GM23338 (cell line): ENCODE data around the gene RTKN2. TPM values are rescaled to one million over a fixed set of nuclear protein-coding genes. Genes with fewer than 3 reads are reported as not detected.

Source experiments
- ATAC-seq: fragments of 200-7000 bp; cut with Tn5 transposase; 3 replicates; pipeline ENCODE4 v1.9.1; 2020
- DNase-seq: peaks from one replicate; pipeline ENCODE4 v3.0.0-alpha.2; 2015; ENCODE audit warnings: low spot score
- H2AFZ ChIP-seq: fragments of 200-600 bp; sonication (generic); 2 replicates; pipeline ENCODE4 v1.8.0; 2016; ENCODE audit warnings: antibody characterized with exemption, mild to moderate bottlenecking, moderate library complexity
- H3F3A ChIP-seq: fragments of 200-600 bp; sonication (generic); replicated peaks from 2 replicates; pipeline ENCODE4 v1.8.0; 2017; ENCODE audit warnings: antibody characterized with exemption, mixed run types, low read depth
- H3K27ac ChIP-seq: fragments of 200-600 bp; sonication (generic); 2 replicates; pipeline ENCODE4 v1.6.1; 2016; ENCODE audit warnings: low read depth
- H3K27me3 ChIP-seq: fragments of 200-600 bp; sonication (generic); 2 replicates; pipeline ENCODE4 v1.8.0; 2016; ENCODE audit warnings: mild to moderate bottlenecking, mixed run types, moderate library complexity; ENCODE audit not compliant: insufficient read depth
- H3K36me3 ChIP-seq: fragments of 200-600 bp; sonication (generic); 2 replicates; pipeline ENCODE4 v1.8.0; 2016; ENCODE audit warnings: mild to moderate bottlenecking; ENCODE audit not compliant: insufficient read depth
- H3K4me1 ChIP-seq: fragments of 200-600 bp; sonication (generic); 2 replicates; pipeline ENCODE4 v1.8.0; 2016; ENCODE audit warnings: mild to moderate bottlenecking, moderate library complexity; ENCODE audit not compliant: insufficient read depth
- H3K4me2 ChIP-seq: fragments of 200-600 bp; sonication (generic); 2 replicates; pipeline ENCODE4 v1.7.1; 2017; ENCODE audit warnings: mixed run types
- H3K4me3 ChIP-seq: fragments of 200-600 bp; sonication (generic); 2 replicates; pipeline ENCODE4 v1.6.1; 2016; ENCODE audit warnings: mixed run types
- H3K79me2 ChIP-seq: fragments of 200-600 bp; sonication (generic); replicated peaks from 2 replicates; pipeline ENCODE4 v1.8.0; 2017; ENCODE audit warnings: mild to moderate bottlenecking; ENCODE audit not compliant: insufficient read depth
- H3K9me2 ChIP-seq: fragments of 200-600 bp; sonication (generic); 2 replicates; pipeline ENCODE4 v1.8.0; 2017; ENCODE audit not compliant: insufficient read depth
- H4K20me1 ChIP-seq: fragments of 200-600 bp; sonication (generic); replicated peaks from 2 replicates; pipeline ENCODE4 v1.8.0; 2017; ENCODE audit warnings: mild to moderate bottlenecking; ENCODE audit not compliant: insufficient read depth
- H3K27ac Mint-ChIP-seq: 2 replicates; pipeline ENCODE4 v1.8.0; 2020; ENCODE audit warnings: inconsistent platforms, mild to moderate bottlenecking, moderate library complexity, mixed read lengths
- H3K27me3 Mint-ChIP-seq: 3 replicates; pipeline ENCODE4 v1.8.0; 2022; ENCODE audit warnings: low read depth, mild to moderate bottlenecking, moderate library complexity, mixed read lengths, inconsistent platforms; ENCODE audit not compliant: insufficient read depth, poor library complexity
- H3K36me3 Mint-ChIP-seq: 3 replicates; pipeline ENCODE4 v1.8.0; 2021; ENCODE audit warnings: low read depth, mild to moderate bottlenecking, inconsistent platforms, moderate library complexity, mixed read lengths
- H3K4me1 Mint-ChIP-seq: 3 replicates; pipeline ENCODE4 v1.8.0; 2020; ENCODE audit warnings: mild to moderate bottlenecking, inconsistent platforms, mixed read lengths
- H3K4me3 Mint-ChIP-seq: 3 replicates; pipeline ENCODE4 v1.8.0; 2021; ENCODE audit warnings: moderate library complexity, mild to moderate bottlenecking, inconsistent platforms, mixed read lengths
- H3K9me3 Mint-ChIP-seq: 3 replicates; pipeline ENCODE4 v1.8.0; 2020; ENCODE audit warnings: moderate library complexity, mild to moderate bottlenecking, inconsistent platforms, mixed read lengths
- CREB1 ChIP-seq: fragments of 250-450 bp; sonication (Bioruptor Pico); IDR thresholded peaks from 2 replicates; pipeline ENCODE4 v1.5.0; 2020; ENCODE audit warnings: low read depth, mild to moderate bottlenecking, moderate library complexity
- ETS1 ChIP-seq: IDR thresholded peaks from 2 replicates; pipeline ENCODE4 v1.6.1; 2016; ENCODE audit warnings: antibody characterized with exemption
- EZH2 ChIP-seq: fragments of 200-600 bp; sonication (generic); IDR thresholded peaks from one replicate; pipeline ENCODE4 v1.8.0; 2017; ENCODE audit warnings: antibody characterized with exemption, mild to moderate bottlenecking, low read depth; ENCODE audit not compliant: unreplicated experiment
- EZH2phosphoT487 ChIP-seq: fragments of 200-600 bp; sonication (generic); IDR thresholded peaks from one replicate; pipeline ENCODE4 v1.8.1; 2018; ENCODE audit warnings: antibody characterized with exemption; ENCODE audit not compliant: unreplicated experiment
- JUNB ChIP-seq: IDR thresholded peaks from one replicate; pipeline ENCODE4 v1.6.1; 2016; ENCODE audit warnings: antibody characterized with exemption; ENCODE audit not compliant: unreplicated experiment
- NANOG ChIP-seq: IDR thresholded peaks from 2 replicates; pipeline ENCODE4 v1.6.1; 2016; ENCODE audit warnings: antibody characterized with exemption, borderline replicate concordance
- POLR2AphosphoS5 ChIP-seq: IDR thresholded peaks from 2 replicates; pipeline ENCODE4 v1.6.1; 2016; ENCODE audit warnings: antibody characterized with exemption, low read depth
- REST ChIP-seq: IDR thresholded peaks from one replicate; pipeline ENCODE4 v1.6.1; 2018; ENCODE audit warnings: antibody characterized with exemption; ENCODE audit not compliant: unreplicated experiment
- STAT1 ChIP-seq: IDR thresholded peaks from one replicate; pipeline ENCODE4 v1.6.1; 2016; ENCODE audit warnings: antibody characterized with exemption; ENCODE audit not compliant: unreplicated experiment
- ZNF114 ChIP-seq: fragments of 250-450 bp; sonication (Bioruptor Pico); IDR thresholded peaks from 2 replicates; pipeline ENCODE4 v1.5.0; 2020; ENCODE audit warnings: mild to moderate bottlenecking, moderate library complexity
- ZNF331 ChIP-seq: fragments of 250-450 bp; sonication (Bioruptor Pico); IDR thresholded peaks from 2 replicates; pipeline ENCODE4 v1.5.0; 2020; ENCODE audit warnings: low read depth, mild to moderate bottlenecking, moderate library complexity
- polyA plus RNA-seq: library from polyadenylated mRNA; unstranded; fragments of >200 nt; fragmentation: Nextera tagmentation; extraction: Ambion mirVana; gene quantifications from 2 replicates; pipeline ENCODE4 v1.2.1, GENCODE V29; 2016
- total RNA-seq: library from RNA; depleted of rRNA; stranded (reverse); fragments of >200 nt; shearing (Covaris generic); gene quantifications from 2 replicates; pipeline ENCODE4 v1.2.3, GENCODE V29; 2014
- TF ChIP-seq, protein P1 (sequence below), 2 experiments: fragments of 200-600 bp in 1 of 2; sonication (generic) in 1 of 2; conservative IDR thresholded peaks; 2 replicates each; pipeline versions ENCODE4 v1.5.1 to v1.6.1; 2016 to 2017; ENCODE audit warnings: antibody characterized with exemption in 2 of 2, low read depth in 2 of 2, mild to moderate bottlenecking in 2 of 2, moderate library complexity in 1 of 2

RTKN2 gene
- total and polyA plus RNA-seq, 2 experiments from 2014 or later = 15.3 to 23.6 TPM

DNA sequence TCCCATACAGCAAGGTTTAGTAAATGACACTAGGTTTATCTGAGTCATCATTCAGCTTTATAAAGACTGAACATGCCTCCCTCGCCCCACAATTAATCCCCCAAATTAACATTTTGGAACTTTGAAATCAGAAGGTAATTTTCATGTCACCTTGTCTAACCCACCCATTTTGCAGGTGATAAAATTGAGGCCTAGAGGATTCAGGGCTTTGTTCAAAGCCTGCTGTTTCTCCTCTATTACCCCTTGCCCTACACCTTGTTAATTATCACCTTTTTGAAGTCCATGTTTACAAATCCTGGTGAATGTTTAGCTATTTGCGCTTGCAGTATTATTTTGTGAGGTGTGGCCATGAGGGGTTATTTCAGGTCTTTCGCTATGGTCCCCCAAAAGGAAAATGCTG, 120.5 kb downstream of the RTKN2 start (continued):
- TF ChIP-seq REST (no peak), ZNF331 (CRISPR knock-in tag) (no peak), EZH2phosphoT487 (no peak), NANOG (no peak), JUNB (no peak)

DNA sequence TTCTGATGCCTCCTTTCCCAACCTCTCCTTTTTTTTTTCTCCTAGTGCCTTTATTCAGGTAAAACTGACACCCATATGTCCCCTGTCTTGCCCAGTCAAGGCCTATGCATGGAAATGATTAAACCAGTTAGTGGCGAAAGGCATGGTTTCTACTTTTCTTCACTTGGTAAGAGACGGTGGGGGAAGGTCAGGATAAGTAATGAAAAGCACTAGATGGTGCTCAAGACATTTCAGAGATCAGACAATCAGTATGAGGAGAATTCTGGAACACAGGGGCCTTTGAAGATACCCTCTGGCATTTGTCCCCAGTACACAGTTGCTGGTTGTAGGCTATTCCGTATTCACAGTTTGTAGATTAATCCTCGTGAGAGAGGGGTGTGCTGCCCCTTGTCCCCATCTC, 121.2 kb downstream of the RTKN2 start:
- no peaks in the 10 kb centered on the region; the same call in 2 of the 3 replicates for H3K36me3 Mint-ChIP-seq
- no peak overlapping the region for H3K4me3 Mint-ChIP-seq
- no peak for ATAC-seq
- H3K27ac ChIP-seq = no peak overlapping the region
- H3K4me2 ChIP-seq = no peak overlapping the region
- no peaks in the 10 kb centered on the region for H3F3A ChIP-seq
- H3K27ac Mint-ChIP-seq = no peak overlapping the region
- 0 out of 2 replicates have a peak, but pooled peaks cover 3% of the 10 kb centered on the region for H3K9me2 ChIP-seq
- no peaks in the 10 kb centered on the region for H4K20me1 ChIP-seq
- H3K4me3 ChIP-seq = no peak overlapping the region
- H3K4me1 Mint-ChIP-seq = no peaks in the 10 kb centered on the region
- peaks cover 4% of the 10 kb centered on the region for H3K27me3 Mint-ChIP-seq
- no peak for DNase-seq
- no peaks in the 10 kb centered on the region for H3K79me2 ChIP-seq
- no peaks in the 10 kb centered on the region for H3K36me3 ChIP-seq
- H3K27me3 ChIP-seq = no peaks in the 10 kb centered on the region
- no peak overlapping the region for H2AFZ ChIP-seq
- peaks cover 8% of the 10 kb centered on the region; the same call in 1 of the 3 replicates for H3K9me3 Mint-ChIP-seq
- no peaks in the 10 kb centered on the region for H3K4me1 ChIP-seq
- TF ChIP-seq ETS1 = no peak
- TF ChIP-seq POLR2AphosphoS5 = no peak
- TF ChIP-seq REST = no peak
- no peak for TF ChIP-seq CREB1
- no peak for TF ChIP-seq JUNB
- no peak for TF ChIP-seq ZNF331 (CRISPR knock-in tag)
- TF ChIP-seq, protein P1, sequence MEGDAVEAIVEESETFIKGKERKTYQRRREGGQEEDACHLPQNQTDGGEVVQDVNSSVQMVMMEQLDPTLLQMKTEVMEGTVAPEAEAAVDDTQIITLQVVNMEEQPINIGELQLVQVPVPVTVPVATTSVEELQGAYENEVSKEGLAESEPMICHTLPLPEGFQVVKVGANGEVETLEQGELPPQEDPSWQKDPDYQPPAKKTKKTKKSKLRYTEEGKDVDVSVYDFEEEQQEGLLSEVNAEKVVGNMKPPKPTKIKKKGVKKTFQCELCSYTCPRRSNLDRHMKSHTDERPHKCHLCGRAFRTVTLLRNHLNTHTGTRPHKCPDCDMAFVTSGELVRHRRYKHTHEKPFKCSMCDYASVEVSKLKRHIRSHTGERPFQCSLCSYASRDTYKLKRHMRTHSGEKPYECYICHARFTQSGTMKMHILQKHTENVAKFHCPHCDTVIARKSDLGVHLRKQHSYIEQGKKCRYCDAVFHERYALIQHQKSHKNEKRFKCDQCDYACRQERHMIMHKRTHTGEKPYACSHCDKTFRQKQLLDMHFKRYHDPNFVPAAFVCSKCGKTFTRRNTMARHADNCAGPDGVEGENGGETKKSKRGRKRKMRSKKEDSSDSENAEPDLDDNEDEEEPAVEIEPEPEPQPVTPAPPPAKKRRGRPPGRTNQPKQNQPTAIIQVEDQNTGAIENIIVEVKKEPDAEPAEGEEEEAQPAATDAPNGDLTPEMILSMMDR (conservative IDR thresholded peaks at IDR 0.05; ENCODE audit: low read depth in 2 of 2) = no peak
- no peak for TF ChIP-seq STAT1
- no peak for TF ChIP-seq EZH2
- TF ChIP-seq NANOG = no peak
- no peak for TF ChIP-seq ZNF114 (CRISPR knock-in tag)
- TF ChIP-seq EZH2phosphoT487 = no peak
